ENCODE data around the gene FBXL14. TPM values are rescaled to one million over a fixed set of nuclear protein-coding genes. Genes with fewer than 3 reads are reported as not detected.

Gene FBXL14
- polyA plus RNA-seq, 3 donors = 6.2 to 9.8 (median 7.2) TPM

GRCh38 chr12:1525858-1526257 is 68.5 kb downstream of the FBXL14 start:
- Histone ChIP-seq H3K4me1 (ENCODE audit: control insufficient read depth in 1 of 2, insufficient read depth in 2 of 2, low read length in 2 of 2) (peaks cover 0 to 6% of the 10 kb centered on the region in 2 donors), H3K9me3 (replicated peaks in 1 of 2; ENCODE audit: control insufficient read depth in 1 of 2, insufficient read depth in 1 of 2, low read length in 2 of 2) (peaks cover 0 to 15% of the 10 kb centered on the region in 2 donors), H3K4me2 (replicated peaks; ENCODE audit: extremely low read depth, low read length, poor library complexity, severe bottlenecking) (no peak overlapping the region), H2AFZ (ENCODE audit: insufficient read depth, low read depth, low read length, poor library complexity, severe bottlenecking) (no peak overlapping the region), H3K4me3 (replicated peaks in 1 of 3; ENCODE audit: low read depth in 2 of 3, low read length in 3 of 3) (no peak overlapping the region), H3K9ac (ENCODE audit: insufficient read depth, low read length, poor library complexity, severe bottlenecking) (no peak overlapping the region), H3K36me3 (replicated peaks in 1 of 2; ENCODE audit: control insufficient read depth in 1 of 2, insufficient read depth in 2 of 2, low read length in 2 of 2) (no peaks in the 10 kb centered on the region), H4K20me1 (ENCODE audit: insufficient read depth, low read length) (no peaks in the 10 kb centered on the region), H3K27me3 (ENCODE audit: control insufficient read depth in 2 of 2, insufficient read depth in 2 of 2, low read length in 2 of 2) (peaks cover 29 to 60% of the 10 kb centered on the region in 2 donors), H3K79me2 (ENCODE audit: insufficient read depth, low read length) (no peaks in the 10 kb centered on the region), H3K27ac (ENCODE audit: low read depth in 1 of 2, low read length in 2 of 2) (no peak overlapping the region)
- 66% methylated on average over 9 of the region's 10 CpGs for WGBS (ENCODE audit: insufficient coverage)
- TF ChIP-seq CTCF (IDR thresholded peaks at IDR 0.05) = no peak
- Mint-ChIP-seq H3K9me3 (peaks cover 0 to 14% (median 5%) of the 10 kb centered on the region in 7 donors), H3K36me3 (peaks cover 0 to 10% of the 10 kb centered on the region in 2 donors), H3K27ac (no peak overlapping the region), H3K4me3 (peak overlapping the region in 1 of 2 donors; percentile 65), H3K4me1 (peaks cover 5% of the 10 kb centered on the region), H3K27me3 (ENCODE audit: low read depth in 3 of 3) (peaks cover 57 to 73% (median 64%) of the 10 kb centered on the region in 3 donors)
- DNase-seq = no peak
- intact Hi-C loops (cut with micrococcal nuclease) = no loop called here

- H3K4me1 ChIP-seq (ENCODE audit: control insufficient read depth in 1 of 2, insufficient read depth in 2 of 2, low read length in 2 of 2) = no peaks in the 10 kb centered on the region
- H3K9me3 ChIP-seq (replicated peaks in 1 of 2; ENCODE audit: control insufficient read depth in 1 of 2, insufficient read depth in 1 of 2, low read length in 2 of 2) = peaks cover 0 to 2% of the 10 kb centered on the region in 2 donors
- no peak overlapping the region for H3K4me3 ChIP-seq (replicated peaks in 1 of 3; ENCODE audit: low read depth in 2 of 3, low read length in 3 of 3)
- H3K27ac ChIP-seq (ENCODE audit: low read depth in 1 of 2, low read length in 2 of 2) = no peak overlapping the region
- H3K36me3 ChIP-seq (replicated peaks in 1 of 2; ENCODE audit: control insufficient read depth in 1 of 2, insufficient read depth in 2 of 2, low read length in 2 of 2) = no peaks in the 10 kb centered on the region
- H3K79me2 ChIP-seq (ENCODE audit: insufficient read depth, low read length) = no peaks in the 10 kb centered on the region
- no peak for TF ChIP-seq CTCF (IDR thresholded peaks at IDR 0.05)
- no peak overlapping the region for H2AFZ ChIP-seq (ENCODE audit: insufficient read depth, low read depth, low read length, poor library complexity, severe bottlenecking)
- Mint-ChIP-seq H3K9me3 (peaks cover 0 to 4% (median 0%) of the 10 kb centered on the region in 7 donors), H3K27me3 (ENCODE audit: low read depth in 3 of 3) (peaks cover 59 to 77% (median 68%) of the 10 kb centered on the region in 3 donors), H3K27ac (no peak overlapping the region), H3K36me3 (peaks cover 0 to 5% of the 10 kb centered on the region in 2 donors), H3K4me1 (no peaks in the 10 kb centered on the region), H3K4me3 (peak overlapping the region in 1 of 2 donors; percentile 31)
- 67% methylated on average over 10 of the region's 13 CpGs for WGBS (ENCODE audit: insufficient coverage)
- no peaks in the 10 kb centered on the region for H4K20me1 ChIP-seq (ENCODE audit: insufficient read depth, low read length)
- peaks cover 15 to 52% of the 10 kb centered on the region in 2 donors for H3K27me3 ChIP-seq (ENCODE audit: control insufficient read depth in 2 of 2, insufficient read depth in 2 of 2, low read length in 2 of 2)
- intact Hi-C loops (cut with micrococcal nuclease) = no loop called here
- no peak for DNase-seq
- H3K9ac ChIP-seq (ENCODE audit: insufficient read depth, low read length, poor library complexity, severe bottlenecking) = no peak overlapping the region
- H3K4me2 ChIP-seq (replicated peaks; ENCODE audit: extremely low read depth, low read length, poor library complexity, severe bottlenecking) = no peak overlapping the region
These were observed 70.8 kb downstream of the FBXL14 start for GRCh38 chr12:1523558-1524050.

All from CD14-positive monocyte (primary cell).